Choroid plexus epithelial cell (primary cell): ENCODE data around the gene CDHR2.

Experiments used
- DNase-seq: peaks from one replicate; pipeline ENCODE4 v3.0.0-alpha.2; 2010; ENCODE audit warnings: low read depth
- H3K4me3 ChIP-seq: 2 replicates; pipeline ENCODE4 v1.5.1; 2011; ENCODE audit warnings: low read depth, mild to moderate bottlenecking, control low read depth, low read length, moderate library complexity
- TF ChIP-seq, protein P1 (sequence below): conservative IDR thresholded peaks from 2 replicates; pipeline ENCODE4 v1.5.1; 2011; ENCODE audit warnings: low read depth, mild to moderate bottlenecking, control low read depth, inconsistent platforms, low read length, moderate library complexity

The CDHR2 gene

DNA sequence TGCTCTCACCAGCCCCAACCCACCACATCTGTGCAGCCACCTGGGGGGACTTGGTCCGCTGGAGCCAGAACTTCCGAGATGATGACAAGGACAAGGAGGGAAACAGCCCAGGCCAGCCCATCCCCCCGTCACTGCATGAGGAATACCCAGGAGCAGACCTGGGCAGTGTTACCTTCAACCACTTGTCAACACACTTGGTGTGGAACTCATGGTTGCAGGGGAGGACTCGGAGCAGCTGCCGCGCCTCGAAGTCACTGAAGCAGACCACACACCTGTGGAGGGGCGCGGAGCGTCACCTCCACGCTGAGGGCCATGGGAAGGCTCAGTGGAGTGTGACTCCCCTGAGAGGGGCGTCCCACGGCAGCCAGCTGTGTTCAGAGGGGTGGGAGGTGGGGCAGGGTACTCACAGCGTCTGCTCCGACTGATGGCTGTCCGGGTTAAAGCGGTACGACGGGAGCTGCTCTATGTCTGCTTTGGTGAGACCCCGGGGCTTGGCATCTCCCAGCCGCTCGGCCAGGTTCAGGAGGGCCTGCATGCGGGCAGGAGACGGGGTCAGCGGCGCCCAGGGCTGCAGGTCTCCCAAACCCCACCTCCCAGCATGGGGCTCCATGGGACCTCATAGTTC, 19.9 kb upstream of the CDHR2 start:
- H3K4me3 ChIP-seq: no peak overlapping the region
- TF ChIP-seq, protein P1, sequence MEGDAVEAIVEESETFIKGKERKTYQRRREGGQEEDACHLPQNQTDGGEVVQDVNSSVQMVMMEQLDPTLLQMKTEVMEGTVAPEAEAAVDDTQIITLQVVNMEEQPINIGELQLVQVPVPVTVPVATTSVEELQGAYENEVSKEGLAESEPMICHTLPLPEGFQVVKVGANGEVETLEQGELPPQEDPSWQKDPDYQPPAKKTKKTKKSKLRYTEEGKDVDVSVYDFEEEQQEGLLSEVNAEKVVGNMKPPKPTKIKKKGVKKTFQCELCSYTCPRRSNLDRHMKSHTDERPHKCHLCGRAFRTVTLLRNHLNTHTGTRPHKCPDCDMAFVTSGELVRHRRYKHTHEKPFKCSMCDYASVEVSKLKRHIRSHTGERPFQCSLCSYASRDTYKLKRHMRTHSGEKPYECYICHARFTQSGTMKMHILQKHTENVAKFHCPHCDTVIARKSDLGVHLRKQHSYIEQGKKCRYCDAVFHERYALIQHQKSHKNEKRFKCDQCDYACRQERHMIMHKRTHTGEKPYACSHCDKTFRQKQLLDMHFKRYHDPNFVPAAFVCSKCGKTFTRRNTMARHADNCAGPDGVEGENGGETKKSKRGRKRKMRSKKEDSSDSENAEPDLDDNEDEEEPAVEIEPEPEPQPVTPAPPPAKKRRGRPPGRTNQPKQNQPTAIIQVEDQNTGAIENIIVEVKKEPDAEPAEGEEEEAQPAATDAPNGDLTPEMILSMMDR: no peak
- no peak for DNase-seq

DNA sequence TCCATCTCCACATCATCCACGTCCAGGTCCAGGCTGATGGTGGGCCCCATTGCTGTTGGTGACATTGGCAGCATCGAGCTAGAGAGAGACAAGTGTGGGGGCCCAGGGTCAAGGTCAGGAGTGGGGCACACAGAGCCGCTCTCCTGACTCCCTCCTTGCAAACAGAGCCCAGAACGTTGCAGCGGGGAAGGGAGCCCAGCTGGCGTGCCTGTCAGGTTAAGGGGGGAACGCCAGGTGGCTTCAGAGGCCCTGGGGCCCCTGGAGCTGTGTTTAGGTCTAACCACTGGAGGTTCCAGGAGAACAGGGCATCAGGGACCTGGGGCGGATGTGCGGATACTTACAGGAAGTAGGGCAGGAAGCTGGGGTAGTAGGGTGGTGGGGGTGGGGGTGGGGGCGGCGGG, 19.4 kb upstream of the CDHR2 start:
- TF ChIP-seq, protein P1: no peak
- no peak overlapping the region for H3K4me3 ChIP-seq
- no peak for DNase-seq

DNA sequence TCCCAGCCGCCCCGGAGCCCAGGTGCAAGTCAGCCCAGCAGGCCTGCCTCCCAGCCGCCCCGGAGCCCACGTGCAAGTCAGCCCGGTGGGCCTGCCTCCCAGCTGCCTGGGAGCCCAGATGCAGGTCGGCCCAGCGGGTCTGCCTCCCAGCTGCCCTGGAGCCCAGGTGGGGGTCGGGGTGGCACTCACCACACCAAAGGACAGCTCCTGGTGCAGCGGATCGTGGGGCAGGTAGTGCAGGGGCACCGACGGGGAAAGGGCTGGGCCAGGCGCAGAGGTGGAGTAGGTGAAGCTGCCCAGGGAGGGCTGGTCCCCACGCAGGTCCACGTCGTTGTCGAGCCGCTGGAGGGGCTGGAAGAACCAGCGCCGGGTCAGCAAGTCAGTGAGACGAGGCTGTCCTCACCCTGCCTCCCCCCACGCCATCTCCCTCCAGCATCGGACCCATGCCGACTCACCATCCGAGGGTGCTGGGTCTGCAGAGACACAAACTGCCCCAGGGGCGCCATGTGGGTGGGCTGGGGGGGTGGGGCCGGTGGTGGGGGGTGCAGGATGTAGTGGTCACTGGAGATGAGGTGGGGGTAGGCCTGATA, 18.7 kb upstream of the CDHR2 start:
- TF ChIP-seq, protein P1: no peak
- DNase-seq: no peak
- H3K4me3 ChIP-seq: no peak overlapping the region

- TF ChIP-seq, protein P1: no peak
- peak; percentile 57 for DNase-seq
- no peak overlapping the region for H3K4me3 ChIP-seq
Observed at GRCh38 chr5:176530983-176531901, 17.9 kb upstream of the CDHR2 start.

GRCh38 chr5:176531902-176532493, 17.1 kb upstream of the CDHR2 start:
- H3K4me3 ChIP-seq: no peak overlapping the region
- TF ChIP-seq, protein P1: no peak

DNA sequence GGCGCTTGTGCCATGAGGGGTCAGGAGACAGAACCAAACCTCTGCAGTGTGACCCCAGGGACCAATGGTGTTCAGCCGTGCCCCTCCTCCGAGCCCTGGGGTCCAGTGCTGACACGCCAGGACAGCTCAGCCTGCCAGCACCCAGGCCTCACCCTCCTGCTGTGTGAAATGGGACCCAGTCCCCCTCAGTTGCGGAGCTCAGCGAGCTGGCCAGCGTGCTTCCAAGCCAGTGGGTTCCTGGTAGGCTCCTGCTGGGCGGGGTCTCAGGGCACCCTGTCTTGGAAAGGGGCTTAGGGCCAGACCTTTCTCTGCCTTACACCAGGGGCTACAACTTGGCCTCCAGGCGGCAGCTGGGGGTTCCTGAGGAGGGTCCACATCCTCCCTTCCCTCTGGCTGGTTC, 16.3 kb upstream of the CDHR2 start:
- no peak overlapping the region for H3K4me3 ChIP-seq
- TF ChIP-seq, protein P1: no peak
- no peak for DNase-seq

More at GRCh38 chr5:176531902-176532493, 17.1 kb upstream of the CDHR2 start:
- DNase-seq: no peak
